Keratinocyte (primary cell): ENCODE results near the gene SMARCC2. TPM values are rescaled to one million over a fixed set of nuclear protein-coding genes. Genes with fewer than 3 reads are reported as not detected.
"Not testable (repeated sequence)": the region's sequence is repeated elsewhere in the genome, so short reads cannot be mapped to it uniquely, and the experiment has no call there.

Experiments
- DNase-seq: peaks from one replicate; pipeline ENCODE4 v3.0.0-alpha.2; 2011; ENCODE audit warnings: low read depth, missing footprints, low spot score
- FAIRE-seq: peaks from 2 replicates; lab custom pipeline; 2011; peaks lifted over from hg19 to GRCh38; lab: Jason Lieb, UNC
- H2AFZ ChIP-seq: 2 replicates; pipeline ENCODE4 v1.6.0; 2012; ENCODE audit warnings: low read length, control low read depth, inconsistent platforms; ENCODE audit not compliant: control insufficient read depth
- H3K27ac ChIP-seq: 2 replicates; pipeline ENCODE4 v1.5.1; 2011; ENCODE audit warnings: low read length; ENCODE audit not compliant: control insufficient read depth, insufficient read depth
- H3K27me3 ChIP-seq: 3 replicates; pipeline ENCODE4 v1.6.0; 2011; ENCODE audit warnings: low read length; ENCODE audit not compliant: control insufficient read depth, insufficient read depth; ENCODE audit errors: extremely low read depth
- H3K36me3 ChIP-seq, 2 experiments: 2 replicates in 1 of 2; 3 replicates in 1 of 2; pipeline ENCODE4 v1.5.1; 2011; ENCODE audit warnings: low read length in 2 of 2, mild to moderate bottlenecking in 1 of 2; ENCODE audit not compliant: control insufficient read depth in 2 of 2, insufficient read depth in 2 of 2; ENCODE audit errors: extremely low read depth in 1 of 2
- H3K4me1 ChIP-seq: 3 replicates; pipeline ENCODE4 v1.5.1; 2011; ENCODE audit warnings: low read length; ENCODE audit not compliant: control insufficient read depth, insufficient read depth; ENCODE audit errors: extremely low read depth
- H3K4me2 ChIP-seq: 3 replicates; pipeline ENCODE4 v1.6.0; 2011; ENCODE audit warnings: low read depth, low read length; ENCODE audit not compliant: control insufficient read depth, insufficient read depth; ENCODE audit errors: extremely low read depth
- H3K4me3 ChIP-seq, 3 experiments: fragments of 200-600 bp in 1 of 3; sonication (generic) in 1 of 3; 2 replicates in 2 of 3; 3 replicates in 1 of 3; pipeline ENCODE4 v1.5.1; 2011 to 2016; ENCODE audit warnings: low read length in 3 of 3, mild to moderate bottlenecking in 3 of 3, control low read depth in 2 of 3, inconsistent platforms in 1 of 3, low read depth in 1 of 3, mixed read lengths in 1 of 3, mixed run types in 1 of 3, moderate library complexity in 1 of 3; ENCODE audit not compliant: control insufficient read depth in 2 of 3, insufficient read depth in 2 of 3; ENCODE audit errors: extremely low read depth in 1 of 3
- H3K79me2 ChIP-seq: 2 replicates; pipeline ENCODE4 v1.6.0; 2012; ENCODE audit warnings: low read length; ENCODE audit not compliant: control insufficient read depth, insufficient read depth
- H3K9ac ChIP-seq: 3 replicates; pipeline ENCODE4 v1.6.0; 2011; ENCODE audit warnings: low read length; ENCODE audit not compliant: control insufficient read depth, insufficient read depth; ENCODE audit errors: extremely low read depth
- H3K9me1 ChIP-seq: 3 replicates; pipeline ENCODE4 v1.6.0; 2011; ENCODE audit warnings: low read length; ENCODE audit not compliant: control insufficient read depth, insufficient read depth; ENCODE audit errors: extremely low read depth
- H3K9me3 ChIP-seq: 2 replicates; pipeline ENCODE4 v1.5.1; 2012; ENCODE audit warnings: low read depth, low read length; ENCODE audit not compliant: control insufficient read depth
- H4K20me1 ChIP-seq: 3 replicates; pipeline ENCODE4 v1.6.0; 2011; ENCODE audit warnings: low read length; ENCODE audit not compliant: control insufficient read depth, insufficient read depth; ENCODE audit errors: extremely low read depth
- CTCF ChIP-seq, 3 experiments: IDR thresholded peaks in 1 of 3; conservative IDR thresholded peaks in 1 of 3; optimal IDR thresholded peaks in 1 of 3; 2 replicates in 2 of 3; 3 replicates in 1 of 3; pipeline versions ENCODE3 to v1.5.1; 2011; ENCODE audit warnings: low read length in 3 of 3, mild to moderate bottlenecking in 3 of 3, moderate library complexity in 2 of 3, control low read depth in 1 of 3, inconsistent platforms in 1 of 3; ENCODE audit not compliant: insufficient read depth in 2 of 3; ENCODE audit errors: extremely low read depth in 1 of 3
- EZH2 ChIP-seq: IDR thresholded peaks from one replicate; pipeline ENCODE4 v1.6.1; 2012; ENCODE audit warnings: inconsistent platforms, mild to moderate bottlenecking, low read length, moderate library complexity
- dilution Hi-C: fragments of 300-500 bp; cut with MboI; formaldehyde crosslinking; loops from one replicate; pipeline ENCODE4 v1.7.0; 2020; ENCODE audit warnings: low sequenced_read_pairs; ENCODE audit not compliant: extremely low pct_ligation_motif_present
- polyA plus RNA-seq, 5 experiments: library from polyadenylated mRNA; depleted of rRNA in 3 of 5; stranded (reverse) in 3 of 5; stranded (forward) in 1 of 5; unstranded in 1 of 5; fragments of >200 nt; gene quantifications; 1 replicate in 1 of 5; 2 replicates in 3 of 5; 3 replicates in 1 of 5; pipeline versions ENCODE4 v1.2.1 to v1.2.3, GENCODE V29; 2011 to 2012; ENCODE audit warnings: missing spikeins in 2 of 5, low read depth in 1 of 5, low replicate concordance in 1 of 5

The SMARCC2 gene
- polyA plus RNA-seq, 1 donor (not counting 4 experiments of a cell fraction or from before 2014, with no cell fraction given) = 32.5 TPM

GRCh38 chr12:56157201-56158028, 31.9 kb downstream of the SMARCC2 start:
- dilution Hi-C loops = no loop called here
- no peaks in the 10 kb centered on the region for H3K9me3 ChIP-seq
- H3K9ac ChIP-seq = peak overlapping the region; percentile 99
- DNase-seq (no peak), FAIRE-seq (no peak)
- peaks cover 18% of the 10 kb centered on the region for H4K20me1 ChIP-seq
- TF ChIP-seq EZH2 (no peak), CTCF (optimal IDR thresholded peaks at IDR 0.05 in 1 of 3, IDR thresholded peaks at IDR 0.05 in 1 of 3, conservative IDR thresholded peaks at IDR 0.05 in 1 of 3; ENCODE audit: extremely low read depth in 1 of 3, insufficient read depth in 2 of 3, low read length in 3 of 3) (peak; percentile 41 to 57 (median 47))
- peaks cover 33% of the 10 kb centered on the region for H3K4me1 ChIP-seq
- H3K79me2 ChIP-seq = peaks cover 28% of the 10 kb centered on the region
- H3K4me2 ChIP-seq = peak overlapping the region; percentile 88
- H2AFZ ChIP-seq = peak overlapping the region; percentile 84
- peak overlapping the region; percentile 65 for H3K27ac ChIP-seq
- H3K9me1 ChIP-seq = no peaks in the 10 kb centered on the region
- H3K36me3 ChIP-seq = peaks cover 33 to 35% of the 10 kb centered on the region in 2 experiments
- peak overlapping the region; percentile 61 to 84 (median 66) for H3K4me3 ChIP-seq
- H3K27me3 ChIP-seq = no peaks in the 10 kb centered on the region

DNA sequence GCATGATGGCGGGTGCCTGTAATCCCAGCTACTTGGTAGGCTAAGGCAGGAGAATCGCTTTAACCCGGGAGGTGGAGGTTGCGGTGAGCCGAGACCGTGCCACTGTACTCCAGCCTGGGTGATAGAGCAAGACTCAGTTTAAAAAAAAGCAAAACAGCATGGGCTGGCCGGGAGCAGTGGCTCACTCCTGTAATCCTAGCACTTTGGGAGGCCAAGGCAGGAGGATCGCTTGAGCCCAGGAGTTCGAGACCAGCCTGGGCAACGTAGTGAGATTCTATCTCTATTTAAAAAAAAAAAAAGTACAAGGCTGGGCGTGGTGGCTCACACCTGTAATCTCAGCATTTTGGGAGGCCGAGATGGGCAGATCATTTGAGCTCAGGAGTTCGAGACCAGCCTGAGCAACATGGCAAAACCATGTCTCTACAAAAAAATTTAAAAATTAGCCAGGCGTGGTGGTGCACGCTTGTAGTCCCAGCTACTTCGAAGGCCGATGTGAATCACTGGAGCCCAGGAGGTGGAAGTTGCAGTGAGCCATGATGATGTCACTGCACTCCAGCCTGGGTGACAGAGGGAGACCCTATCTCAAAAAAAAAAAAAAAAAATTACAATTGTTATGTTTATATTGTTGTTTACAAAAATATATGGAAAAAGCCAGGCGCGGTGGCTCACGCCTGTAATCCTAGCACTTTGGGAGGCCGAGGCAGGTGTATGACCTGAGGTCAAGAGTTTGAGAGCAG, 32.7 kb downstream of the SMARCC2 start:
- Histone ChIP-seq H3K79me2 (peaks cover 28% of the 10 kb centered on the region), H3K36me3 (peaks cover 28 to 29% of the 10 kb centered on the region in 2 experiments), H3K9ac (peak overlapping the region; percentile 99), H3K4me1 (peaks cover 36% of the 10 kb centered on the region), H4K20me1 (peaks cover 15% of the 10 kb centered on the region), H3K4me2 (peak overlapping the region; percentile 88)
- FAIRE-seq, H3K9me3 ChIP-seq, H3K27ac ChIP-seq, H3K9me1 ChIP-seq, H3K4me3 ChIP-seq, H2AFZ ChIP-seq, H3K27me3 ChIP-seq, dilution Hi-C loops, DNase-seq: not testable (repeated sequence)
